Hepatocyte (in vitro differentiated cells): ENCODE results near the gene GPSM3.
"Not testable (repeated sequence)": the region's sequence is repeated elsewhere in the genome, so short reads cannot be mapped to it uniquely, and the experiment has no call there.

Source experiments
- CTCF ChIP-seq: fragments of 200-600 bp; sonication (generic); IDR thresholded peaks from 2 replicates; pipeline ENCODE4 v1.5.1; 2016; ENCODE audit warnings: antibody characterized with exemption, mild to moderate bottlenecking; ENCODE audit not compliant: poor library complexity
- EZH2phosphoT487 ChIP-seq: fragments of 200-600 bp; sonication (generic); IDR thresholded peaks from one replicate; pipeline ENCODE4 v1.6.1; 2018; ENCODE audit warnings: antibody characterized with exemption, mild to moderate bottlenecking, low read depth, moderate library complexity; ENCODE audit not compliant: unreplicated experiment, severe bottlenecking

GRCh38 chr6:32211432-32211831 is 19.0 kb upstream of the GPSM3 start:
- TF ChIP-seq CTCF, EZH2phosphoT487: not testable (repeated sequence)
